SU-DHL-6 (cell line): Measurements from ENCODE around the gene FRK.

ENCODE experiments used
- H2AFZ ChIP-seq: fragments of 200-600 bp; sonication (generic); 2 replicates; pipeline ENCODE4 v1.6.1; 2014; ENCODE audit warnings: low read depth, mild to moderate bottlenecking, moderate library complexity, mixed read lengths, antibody characterized with exemption, low read length; ENCODE audit not compliant: severe bottlenecking
- H3F3A ChIP-seq: fragments of 200-600 bp; shearing (Covaris generic); 2 replicates; pipeline ENCODE4 v1.6.0; 2016; ENCODE audit warnings: antibody characterized with exemption, mild to moderate bottlenecking; ENCODE audit not compliant: insufficient read depth
- H3K27ac ChIP-seq: fragments of 200-600 bp; sonication (generic); 2 replicates; pipeline ENCODE4 v1.5.1; 2016; ENCODE audit warnings: low read depth, mild to moderate bottlenecking, low read length, moderate library complexity, mixed read lengths
- H3K27me3 ChIP-seq: fragments of 200-600 bp; sonication (generic), shearing (Covaris generic); 2 replicates; pipeline ENCODE4 v1.6.0; 2014; ENCODE audit warnings: mild to moderate bottlenecking, low read length
- H3K36me3 ChIP-seq: fragments of 200-600 bp; sonication (generic); 2 replicates; pipeline ENCODE4 v1.6.1; 2014; ENCODE audit warnings: mild to moderate bottlenecking, low read length, mixed read lengths
- H3K4me2 ChIP-seq: fragments of 300-600, 200-600 bp; shearing (Covaris generic), sonication (generic); 2 replicates; pipeline ENCODE4 v1.6.0; 2014; ENCODE audit warnings: low read length, low read depth, mild to moderate bottlenecking; ENCODE audit not compliant: poor library complexity, severe bottlenecking
- H3K4me3 ChIP-seq: fragments of 200-600 bp; sonication (generic); 2 replicates; pipeline ENCODE4 v1.5.1; 2014; ENCODE audit warnings: antibody characterized with exemption, low read length, mild to moderate bottlenecking, mixed read lengths; ENCODE audit not compliant: insufficient read depth, poor library complexity, severe bottlenecking
- H3K79me2 ChIP-seq: fragments of 200-600 bp; sonication (generic); 2 replicates; pipeline ENCODE4 v1.6.1; 2014; ENCODE audit warnings: mild to moderate bottlenecking, low read length, moderate library complexity; ENCODE audit not compliant: insufficient read depth
- H3K9ac ChIP-seq: fragments of 200-600 bp; sonication (generic); 2 replicates; pipeline ENCODE4 v1.7.0; 2014; ENCODE audit warnings: mild to moderate bottlenecking, low read length
- H3K9me2 ChIP-seq: fragments of 200-600 bp; sonication (generic); replicated peaks from 2 replicates; pipeline ENCODE4 v1.6.1; 2014; ENCODE audit warnings: low read length; ENCODE audit not compliant: insufficient read depth
- H3K9me3 ChIP-seq: fragments of 200-600 bp; sonication (generic); 2 replicates; pipeline ENCODE4 v1.6.1; 2014; ENCODE audit warnings: low read length, mixed read lengths; ENCODE audit not compliant: insufficient read depth
- H4K20me1 ChIP-seq: fragments of 200-600 bp; sonication (generic); 2 replicates; pipeline ENCODE4 v1.6.1; 2014; ENCODE audit warnings: low read depth, mild to moderate bottlenecking, antibody characterized with exemption, low read length, moderate library complexity, mixed read lengths
- CTCF ChIP-seq: fragments of 200-600 bp; sonication (generic); IDR thresholded peaks from one replicate; pipeline ENCODE4 v1.5.1; 2017; ENCODE audit warnings: antibody characterized with exemption, mild to moderate bottlenecking, low read length, moderate library complexity; ENCODE audit not compliant: insufficient read depth, poor library complexity, severe bottlenecking
- EZH2phosphoT487 ChIP-seq: fragments of 200-600 bp; sonication (generic), shearing (Covaris generic); conservative IDR thresholded peaks from 2 replicates; pipeline ENCODE4 v1.6.1; 2018; ENCODE audit warnings: mild to moderate bottlenecking, antibody characterized with exemption, low read length, moderate library complexity, mixed read lengths

FRK gene

GRCh38 chr6:115902436-115902835, 158.3 kb downstream of the FRK start:
- H2AFZ ChIP-seq = no peak overlapping the region
- H3K4me2 ChIP-seq = no peak overlapping the region
- H3K27ac ChIP-seq = no peak overlapping the region
- H3F3A ChIP-seq = no peaks in the 10 kb centered on the region
- TF ChIP-seq CTCF (no peak), EZH2phosphoT487 (no peak)
- no peaks in the 10 kb centered on the region for H3K36me3 ChIP-seq
- H4K20me1 ChIP-seq = no peaks in the 10 kb centered on the region
- no peaks in the 10 kb centered on the region for H3K79me2 ChIP-seq
- no peaks in the 10 kb centered on the region for H3K27me3 ChIP-seq
- H3K9me3 ChIP-seq = no peaks in the 10 kb centered on the region
- no peaks in the 10 kb centered on the region; the same call in 1 of the 2 replicates for H3K9me2 ChIP-seq
- no peak overlapping the region for H3K9ac ChIP-seq
- H3K4me3 ChIP-seq = no peak overlapping the region

DNA sequence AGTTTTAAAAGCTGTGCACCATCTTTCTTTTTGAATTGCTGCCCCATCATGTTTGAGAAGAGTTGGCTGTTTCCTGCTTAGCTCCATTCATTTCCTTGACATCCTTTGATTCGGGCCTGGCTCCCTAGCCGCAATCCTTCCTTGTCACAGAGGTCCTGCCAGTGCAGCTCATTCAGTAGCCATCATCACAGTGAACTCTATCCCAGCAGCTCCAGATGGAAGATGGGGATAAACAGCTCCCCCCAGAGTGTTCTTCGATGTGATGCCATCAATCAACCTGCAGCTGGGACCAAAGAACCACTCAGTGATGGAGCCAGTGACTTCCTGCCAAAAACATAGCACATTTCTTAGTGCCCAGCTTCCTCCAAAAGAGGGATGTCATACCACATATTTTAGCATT, 158.8 kb downstream of the FRK start:
- Histone ChIP-seq H4K20me1 (no peaks in the 10 kb centered on the region), H3K4me3 (no peak overlapping the region), H3K27ac (no peak overlapping the region), H3K9me3 (no peaks in the 10 kb centered on the region), H3K36me3 (no peaks in the 10 kb centered on the region), H3K27me3 (no peaks in the 10 kb centered on the region), H3F3A (no peaks in the 10 kb centered on the region), H3K4me2 (no peak overlapping the region), H2AFZ (no peak overlapping the region), H3K9ac (no peak overlapping the region), H3K79me2 (no peaks in the 10 kb centered on the region), H3K9me2 (no peaks in the 10 kb centered on the region; the same call in 1 of the 2 replicates)
- TF ChIP-seq CTCF (no peak), EZH2phosphoT487 (no peak)

DNA sequence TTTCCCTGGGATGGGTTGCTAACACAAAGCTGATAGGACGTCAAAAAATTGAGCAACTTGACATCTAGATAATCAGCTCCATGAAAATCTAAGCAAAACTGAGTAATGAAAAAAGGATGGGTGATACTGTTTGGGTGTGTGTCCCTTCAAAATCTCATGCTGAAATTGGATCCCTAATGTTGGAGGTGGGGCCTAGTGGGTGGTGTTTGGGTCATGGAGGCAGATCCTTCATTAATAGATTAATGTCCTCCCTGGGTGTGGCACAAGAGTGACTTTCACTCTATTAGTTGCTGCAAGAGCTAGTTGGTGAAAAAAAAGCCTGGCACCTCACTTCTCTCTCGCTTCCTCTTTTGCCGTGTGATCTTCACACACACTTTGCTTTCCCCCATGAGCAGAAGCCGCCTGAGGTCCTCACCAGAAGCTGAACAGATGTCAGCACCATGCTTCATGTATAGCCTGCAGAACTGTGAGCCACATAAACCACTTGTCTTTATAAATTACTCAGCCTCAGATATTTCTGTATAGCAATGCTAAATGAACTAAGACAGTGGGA, 160.9 kb downstream of the FRK start:
- H2AFZ ChIP-seq = no peak overlapping the region
- H4K20me1 ChIP-seq = no peaks in the 10 kb centered on the region
- no peaks in the 10 kb centered on the region for H3K27me3 ChIP-seq
- H3F3A ChIP-seq = no peaks in the 10 kb centered on the region
- H3K9ac ChIP-seq = no peak overlapping the region
- no peak overlapping the region for H3K4me3 ChIP-seq
- H3K27ac ChIP-seq = no peak overlapping the region
- no peak for TF ChIP-seq EZH2phosphoT487
- no peak for TF ChIP-seq CTCF
- no peaks in the 10 kb centered on the region for H3K36me3 ChIP-seq
- no peak overlapping the region for H3K4me2 ChIP-seq
- H3K79me2 ChIP-seq = no peaks in the 10 kb centered on the region
- H3K9me2 ChIP-seq = no peaks in the 10 kb centered on the region; the same call in 1 of the 2 replicates
- H3K9me3 ChIP-seq = no peaks in the 10 kb centered on the region
